HG03575 (cell line): Measurements from ENCODE around the gene PDE4D.

Source experiments
- ATAC-seq: cut with Tn5 transposase; IDR thresholded peaks from one replicate; pipeline ENCODE4 v1.9.1; 2021; ENCODE audit not compliant: unreplicated experiment, insufficient number of reproducible peaks, low FRiP score; ENCODE audit errors: extremely low read depth

The PDE4D gene

GRCh38 chr5:59188419-59189225, 704.9 kb downstream of the PDE4D start:
- no peak for ATAC-seq

GRCh38 chr5:59187857-59188256, 705.7 kb downstream of the PDE4D start:
- no peak for ATAC-seq

- ATAC-seq = no peak
Observed at GRCh38 chr5:59186623-59187022, 706.9 kb downstream of the PDE4D start.

GRCh38 chr5:59185757-59186385, 707.7 kb downstream of the PDE4D start:
- no peak for ATAC-seq

GRCh38 chr5:59184769-59185168, 708.8 kb downstream of the PDE4D start:
- no peak for ATAC-seq

- ATAC-seq = no peak
Observed at GRCh38 chr5:59182760-59183159, 710.8 kb downstream of the PDE4D start.

- peak; percentile 87 for ATAC-seq
Observed at GRCh38 chr5:59180515-59180914, 713.0 kb downstream of the PDE4D start.

- ATAC-seq = no peak
Observed at GRCh38 chr5:59179704-59180103, 713.8 kb downstream of the PDE4D start.

GRCh38 chr5:59178482-59178881, 715.0 kb downstream of the PDE4D start:
- ATAC-seq = no peak

GRCh38 chr5:59178071-59178470, 715.5 kb downstream of the PDE4D start:
- no peak for ATAC-seq

- ATAC-seq = no peak
Observed at GRCh38 chr5:59177644-59178043, 715.9 kb downstream of the PDE4D start.

GRCh38 chr5:59174248-59174844, 719.2 kb downstream of the PDE4D start:
- no peak for ATAC-seq

- ATAC-seq = no peak
Observed at GRCh38 chr5:59173578-59173977, 719.9 kb downstream of the PDE4D start.

- ATAC-seq = no peak
Observed at GRCh38 chr5:59171131-59171530, 722.4 kb downstream of the PDE4D start.

- no peak for ATAC-seq
Observed at GRCh38 chr5:59169768-59170150, 723.8 kb downstream of the PDE4D start.

- ATAC-seq = no peak
Observed at GRCh38 chr5:59169081-59169767, 724.3 kb downstream of the PDE4D start.

- no peak for ATAC-seq
Observed at GRCh38 chr5:59168067-59168466, 725.5 kb downstream of the PDE4D start.

GRCh38 chr5:59164041-59164830, 729.3 kb downstream of the PDE4D start:
- ATAC-seq = no peak
